GM23338 (cell line): ENCODE results near the gene SUN5. TPM values are rescaled to one million over a fixed set of nuclear protein-coding genes. Genes with fewer than 3 reads are reported as not detected.
A peak's percentile ranks its signal among the peaks of the same experiment; 100 is the strongest.

Source experiments
- ATAC-seq: fragments of 200-7000 bp; cut with Tn5 transposase; 3 replicates; pipeline ENCODE4 v1.9.1; 2020
- DNase-seq: peaks from one replicate; pipeline ENCODE4 v3.0.0-alpha.2; 2015; ENCODE audit warnings: low spot score
- H2AFZ ChIP-seq: fragments of 200-600 bp; sonication (generic); 2 replicates; pipeline ENCODE4 v1.8.0; 2016; ENCODE audit warnings: antibody characterized with exemption, mild to moderate bottlenecking, moderate library complexity
- H3F3A ChIP-seq: fragments of 200-600 bp; sonication (generic); replicated peaks from 2 replicates; pipeline ENCODE4 v1.8.0; 2017; ENCODE audit warnings: antibody characterized with exemption, mixed run types, low read depth
- H3K27ac ChIP-seq: fragments of 200-600 bp; sonication (generic); 2 replicates; pipeline ENCODE4 v1.6.1; 2016; ENCODE audit warnings: low read depth
- H3K27me3 ChIP-seq: fragments of 200-600 bp; sonication (generic); 2 replicates; pipeline ENCODE4 v1.8.0; 2016; ENCODE audit warnings: mild to moderate bottlenecking, mixed run types, moderate library complexity; ENCODE audit not compliant: insufficient read depth
- H3K36me3 ChIP-seq: fragments of 200-600 bp; sonication (generic); 2 replicates; pipeline ENCODE4 v1.8.0; 2016; ENCODE audit warnings: mild to moderate bottlenecking; ENCODE audit not compliant: insufficient read depth
- H3K4me1 ChIP-seq: fragments of 200-600 bp; sonication (generic); 2 replicates; pipeline ENCODE4 v1.8.0; 2016; ENCODE audit warnings: mild to moderate bottlenecking, moderate library complexity; ENCODE audit not compliant: insufficient read depth
- H3K4me2 ChIP-seq: fragments of 200-600 bp; sonication (generic); 2 replicates; pipeline ENCODE4 v1.7.1; 2017; ENCODE audit warnings: mixed run types
- H3K4me3 ChIP-seq: fragments of 200-600 bp; sonication (generic); 2 replicates; pipeline ENCODE4 v1.6.1; 2016; ENCODE audit warnings: mixed run types
- H3K79me2 ChIP-seq: fragments of 200-600 bp; sonication (generic); replicated peaks from 2 replicates; pipeline ENCODE4 v1.8.0; 2017; ENCODE audit warnings: mild to moderate bottlenecking; ENCODE audit not compliant: insufficient read depth
- H3K9me2 ChIP-seq: fragments of 200-600 bp; sonication (generic); 2 replicates; pipeline ENCODE4 v1.8.0; 2017; ENCODE audit not compliant: insufficient read depth
- H4K20me1 ChIP-seq: fragments of 200-600 bp; sonication (generic); replicated peaks from 2 replicates; pipeline ENCODE4 v1.8.0; 2017; ENCODE audit warnings: mild to moderate bottlenecking; ENCODE audit not compliant: insufficient read depth
- H3K27ac Mint-ChIP-seq: 2 replicates; pipeline ENCODE4 v1.8.0; 2020; ENCODE audit warnings: inconsistent platforms, mild to moderate bottlenecking, moderate library complexity, mixed read lengths
- H3K27me3 Mint-ChIP-seq: 3 replicates; pipeline ENCODE4 v1.8.0; 2022; ENCODE audit warnings: low read depth, mild to moderate bottlenecking, moderate library complexity, mixed read lengths, inconsistent platforms; ENCODE audit not compliant: insufficient read depth, poor library complexity
- H3K36me3 Mint-ChIP-seq: 3 replicates; pipeline ENCODE4 v1.8.0; 2021; ENCODE audit warnings: low read depth, mild to moderate bottlenecking, inconsistent platforms, moderate library complexity, mixed read lengths
- H3K4me1 Mint-ChIP-seq: 3 replicates; pipeline ENCODE4 v1.8.0; 2020; ENCODE audit warnings: mild to moderate bottlenecking, inconsistent platforms, mixed read lengths
- H3K4me3 Mint-ChIP-seq: 3 replicates; pipeline ENCODE4 v1.8.0; 2021; ENCODE audit warnings: moderate library complexity, mild to moderate bottlenecking, inconsistent platforms, mixed read lengths
- H3K9me3 Mint-ChIP-seq: 3 replicates; pipeline ENCODE4 v1.8.0; 2020; ENCODE audit warnings: moderate library complexity, mild to moderate bottlenecking, inconsistent platforms, mixed read lengths
- EZH2 ChIP-seq: fragments of 200-600 bp; sonication (generic); IDR thresholded peaks from one replicate; pipeline ENCODE4 v1.8.0; 2017; ENCODE audit warnings: antibody characterized with exemption, mild to moderate bottlenecking, low read depth; ENCODE audit not compliant: unreplicated experiment
- EZH2phosphoT487 ChIP-seq: fragments of 200-600 bp; sonication (generic); IDR thresholded peaks from one replicate; pipeline ENCODE4 v1.8.1; 2018; ENCODE audit warnings: antibody characterized with exemption; ENCODE audit not compliant: unreplicated experiment
- JUNB ChIP-seq: IDR thresholded peaks from one replicate; pipeline ENCODE4 v1.6.1; 2016; ENCODE audit warnings: antibody characterized with exemption; ENCODE audit not compliant: unreplicated experiment
- NANOG ChIP-seq: IDR thresholded peaks from 2 replicates; pipeline ENCODE4 v1.6.1; 2016; ENCODE audit warnings: antibody characterized with exemption, borderline replicate concordance
- POLR2AphosphoS5 ChIP-seq: IDR thresholded peaks from 2 replicates; pipeline ENCODE4 v1.6.1; 2016; ENCODE audit warnings: antibody characterized with exemption, low read depth
- STAT1 ChIP-seq: IDR thresholded peaks from one replicate; pipeline ENCODE4 v1.6.1; 2016; ENCODE audit warnings: antibody characterized with exemption; ENCODE audit not compliant: unreplicated experiment
- ZNF114 ChIP-seq: fragments of 250-450 bp; sonication (Bioruptor Pico); IDR thresholded peaks from 2 replicates; pipeline ENCODE4 v1.5.0; 2020; ENCODE audit warnings: mild to moderate bottlenecking, moderate library complexity
- ZNF331 ChIP-seq: fragments of 250-450 bp; sonication (Bioruptor Pico); IDR thresholded peaks from 2 replicates; pipeline ENCODE4 v1.5.0; 2020; ENCODE audit warnings: low read depth, mild to moderate bottlenecking, moderate library complexity
- ZNF462 ChIP-seq: fragments of 250-450 bp; sonication (Bioruptor Pico); IDR thresholded peaks from 2 replicates; pipeline ENCODE4 v1.5.0; 2020; ENCODE audit warnings: mild to moderate bottlenecking, moderate library complexity
- polyA plus RNA-seq: library from polyadenylated mRNA; unstranded; fragments of >200 nt; fragmentation: Nextera tagmentation; extraction: Ambion mirVana; gene quantifications from 2 replicates; pipeline ENCODE4 v1.2.1, GENCODE V29; 2016
- total RNA-seq: library from RNA; depleted of rRNA; stranded (reverse); fragments of >200 nt; shearing (Covaris generic); gene quantifications from 2 replicates; pipeline ENCODE4 v1.2.3, GENCODE V29; 2014
- TF ChIP-seq, protein P1 (sequence below), 2 experiments: fragments of 200-600 bp in 1 of 2; sonication (generic) in 1 of 2; conservative IDR thresholded peaks; 2 replicates each; pipeline versions ENCODE4 v1.5.1 to v1.6.1; 2016 to 2017; ENCODE audit warnings: antibody characterized with exemption in 2 of 2, low read depth in 2 of 2, mild to moderate bottlenecking in 2 of 2, moderate library complexity in 1 of 2
- TF ChIP-seq, protein P2 (sequence below): IDR thresholded peaks from 2 replicates; pipeline ENCODE4 v1.6.1; 2016; ENCODE audit warnings: antibody characterized with exemption

Gene SUN5
- total and polyA plus RNA-seq, 2 experiments from 2014 or later = not detected

DNA sequence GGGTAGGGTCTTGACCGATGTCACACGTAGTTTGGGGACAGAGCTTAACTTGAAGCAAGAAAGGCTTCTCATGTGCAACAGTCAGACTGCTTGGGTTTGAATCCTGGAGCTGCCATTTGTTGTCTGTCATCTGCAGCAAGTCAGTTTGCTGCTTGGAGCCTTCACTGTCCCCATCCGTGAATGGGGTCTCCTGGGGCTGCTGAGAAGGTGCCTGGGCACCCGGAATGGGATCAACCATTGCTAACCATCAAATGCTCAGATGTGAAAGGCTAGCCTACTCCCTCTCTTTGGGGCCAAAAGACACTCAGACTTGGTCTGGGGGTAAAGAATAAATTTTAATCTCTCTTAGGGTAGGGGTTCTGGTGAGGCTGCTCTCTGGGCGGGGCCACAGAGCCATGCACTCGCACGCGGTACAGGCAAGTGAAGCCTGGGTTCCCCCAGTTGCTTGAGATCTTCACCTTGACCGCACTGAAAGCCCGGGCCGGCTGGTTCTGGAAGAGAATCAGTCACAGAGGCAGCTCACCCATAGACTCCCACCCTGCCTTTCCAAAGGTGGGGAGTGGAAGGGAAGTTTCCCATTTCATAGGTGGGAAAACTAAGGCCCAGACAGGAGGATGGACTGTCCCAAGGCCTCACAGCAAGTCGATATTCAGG, 20.6 kb downstream of the SUN5 start:
- Histone ChIP-seq H3K79me2 (no peaks in the 10 kb centered on the region), H3K27me3 (no peaks in the 10 kb centered on the region), H3K27ac (no peak overlapping the region), H4K20me1 (no peaks in the 10 kb centered on the region), H3K36me3 (no peaks in the 10 kb centered on the region), H3K4me2 (no peak overlapping the region), H3F3A (no peaks in the 10 kb centered on the region), H2AFZ (peak overlapping the region; percentile 56; the same call in 1 of the 2 replicates), H3K4me1 (no peaks in the 10 kb centered on the region), H3K9me2 (no peaks in the 10 kb centered on the region), H3K4me3 (no peak overlapping the region)
- Mint-ChIP-seq H3K9me3 (no peaks in the 10 kb centered on the region), H3K27me3 (peaks cover 13% of the 10 kb centered on the region), H3K36me3 (no peaks in the 10 kb centered on the region), H3K27ac (no peak overlapping the region), H3K4me3 (no peak overlapping the region), H3K4me1 (no peaks in the 10 kb centered on the region; the same call in 2 of the 3 replicates)
- no peak for DNase-seq
- no peak for ATAC-seq
- no peak for TF ChIP-seq EZH2phosphoT487

DNA sequence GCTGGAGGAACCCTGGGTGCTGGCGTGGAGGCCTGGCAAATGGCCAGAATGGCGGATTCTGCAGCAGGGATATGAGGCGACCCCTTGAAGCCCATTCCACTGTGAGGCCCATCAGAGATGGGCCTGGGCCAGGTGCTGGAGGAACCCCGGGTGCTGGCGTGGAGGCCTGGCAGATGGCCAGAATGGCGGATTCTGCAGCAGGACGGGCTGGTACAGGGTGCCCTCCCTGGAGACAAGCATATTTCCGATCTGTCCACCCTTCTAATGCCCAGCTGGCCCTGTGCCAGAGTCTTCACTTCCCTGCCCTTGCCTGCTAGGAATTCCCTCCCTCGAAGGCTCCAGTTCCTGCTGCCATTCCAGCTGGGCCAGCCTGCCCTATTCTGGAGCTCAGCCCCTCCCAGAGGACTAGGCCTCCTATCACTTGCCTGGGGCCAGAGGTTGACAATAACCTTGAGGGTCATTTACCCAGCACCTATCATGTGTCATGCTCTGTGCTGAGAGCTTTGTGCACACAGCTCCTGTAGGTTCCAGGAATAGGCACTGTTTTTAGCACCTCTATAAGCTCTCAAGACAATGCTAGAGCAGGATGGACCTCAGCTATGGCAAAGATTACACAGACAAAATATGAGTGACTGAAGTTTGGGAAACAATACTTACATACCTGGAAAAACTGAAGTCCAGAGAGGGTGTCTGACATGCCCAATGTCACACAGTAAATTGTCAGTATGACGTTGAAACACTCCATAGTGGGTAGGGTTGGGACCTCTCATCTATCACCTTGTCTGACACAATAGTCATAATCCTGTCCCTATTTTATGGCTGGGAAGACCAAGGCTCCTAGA, 21.4 kb downstream of the SUN5 start:
- Histone ChIP-seq H3K4me2 (no peak overlapping the region), H3K4me1 (no peaks in the 10 kb centered on the region; the same call in 1 of the 2 replicates), H3K79me2 (no peaks in the 10 kb centered on the region), H4K20me1 (no peaks in the 10 kb centered on the region), H3K27ac (no peak overlapping the region), H3K36me3 (no peaks in the 10 kb centered on the region), H3K27me3 (no peaks in the 10 kb centered on the region), H3F3A (no peaks in the 10 kb centered on the region), H3K9me2 (no peaks in the 10 kb centered on the region), H2AFZ (no peak overlapping the region), H3K4me3 (no peak overlapping the region)
- Mint-ChIP-seq H3K36me3 (no peaks in the 10 kb centered on the region), H3K27ac (no peak overlapping the region), H3K9me3 (no peaks in the 10 kb centered on the region), H3K4me3 (no peak overlapping the region), H3K4me1 (no peaks in the 10 kb centered on the region; the same call in 2 of the 3 replicates), H3K27me3 (peaks cover 10% of the 10 kb centered on the region)
- DNase-seq (no peak), ATAC-seq (no peak)
- TF ChIP-seq POLR2AphosphoS5 (no peak), ZNF331 (CRISPR knock-in tag) (no peak), NANOG (no peak), EZH2phosphoT487 (no peak), ZNF114 (CRISPR knock-in tag) (no peak), ZNF462 (no peak), EZH2 (no peak), STAT1 (no peak), JUNB (no peak)
- TF ChIP-seq, protein P1, sequence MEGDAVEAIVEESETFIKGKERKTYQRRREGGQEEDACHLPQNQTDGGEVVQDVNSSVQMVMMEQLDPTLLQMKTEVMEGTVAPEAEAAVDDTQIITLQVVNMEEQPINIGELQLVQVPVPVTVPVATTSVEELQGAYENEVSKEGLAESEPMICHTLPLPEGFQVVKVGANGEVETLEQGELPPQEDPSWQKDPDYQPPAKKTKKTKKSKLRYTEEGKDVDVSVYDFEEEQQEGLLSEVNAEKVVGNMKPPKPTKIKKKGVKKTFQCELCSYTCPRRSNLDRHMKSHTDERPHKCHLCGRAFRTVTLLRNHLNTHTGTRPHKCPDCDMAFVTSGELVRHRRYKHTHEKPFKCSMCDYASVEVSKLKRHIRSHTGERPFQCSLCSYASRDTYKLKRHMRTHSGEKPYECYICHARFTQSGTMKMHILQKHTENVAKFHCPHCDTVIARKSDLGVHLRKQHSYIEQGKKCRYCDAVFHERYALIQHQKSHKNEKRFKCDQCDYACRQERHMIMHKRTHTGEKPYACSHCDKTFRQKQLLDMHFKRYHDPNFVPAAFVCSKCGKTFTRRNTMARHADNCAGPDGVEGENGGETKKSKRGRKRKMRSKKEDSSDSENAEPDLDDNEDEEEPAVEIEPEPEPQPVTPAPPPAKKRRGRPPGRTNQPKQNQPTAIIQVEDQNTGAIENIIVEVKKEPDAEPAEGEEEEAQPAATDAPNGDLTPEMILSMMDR (conservative IDR thresholded peaks at IDR 0.05; ENCODE audit: low read depth in 2 of 2) = no peak
- TF ChIP-seq, protein P2, sequence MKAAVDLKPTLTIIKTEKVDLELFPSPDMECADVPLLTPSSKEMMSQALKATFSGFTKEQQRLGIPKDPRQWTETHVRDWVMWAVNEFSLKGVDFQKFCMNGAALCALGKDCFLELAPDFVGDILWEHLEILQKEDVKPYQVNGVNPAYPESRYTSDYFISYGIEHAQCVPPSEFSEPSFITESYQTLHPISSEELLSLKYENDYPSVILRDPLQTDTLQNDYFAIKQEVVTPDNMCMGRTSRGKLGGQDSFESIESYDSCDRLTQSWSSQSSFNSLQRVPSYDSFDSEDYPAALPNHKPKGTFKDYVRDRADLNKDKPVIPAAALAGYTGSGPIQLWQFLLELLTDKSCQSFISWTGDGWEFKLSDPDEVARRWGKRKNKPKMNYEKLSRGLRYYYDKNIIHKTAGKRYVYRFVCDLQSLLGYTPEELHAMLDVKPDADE = no peak
